H9 (cell line): ENCODE results near the gene SPTBN4. TPM values are rescaled to one million over a fixed set of nuclear protein-coding genes. Genes with fewer than 3 reads are reported as not detected.
"Not testable (repeated sequence)": the region's sequence is repeated elsewhere in the genome, so short reads cannot be mapped to it uniquely, and the experiment has no call there.

Source experiments
- DNase-seq: peaks from one replicate; pipeline ENCODE4 v3.0.0-alpha.2; 2017
- H2AFZ ChIP-seq: one replicate; pipeline ENCODE4 v1.6.1; 2013; ENCODE audit warnings: mild to moderate bottlenecking, low read length, control low read depth, moderate library complexity
- H2AK5ac ChIP-seq: 2 replicates; pipeline ENCODE4 v1.6.1; 2013; ENCODE audit warnings: low read length, control low read depth, mixed read lengths; ENCODE audit not compliant: insufficient read length
- H2BK120ac ChIP-seq: one replicate; pipeline ENCODE4 v1.6.1; 2013; ENCODE audit warnings: low read depth, mild to moderate bottlenecking, low read length, control low read depth, inconsistent platforms; ENCODE audit not compliant: poor library complexity, severe bottlenecking
- H2BK12ac ChIP-seq: 2 replicates; pipeline ENCODE4 v1.6.1; 2013; ENCODE audit warnings: low read length, control low read depth, mixed read lengths, low read depth; ENCODE audit not compliant: insufficient read length
- H2BK15ac ChIP-seq: 2 replicates; pipeline ENCODE4 v1.6.1; 2013; ENCODE audit warnings: low read depth, low read length, control low read depth
- H2BK20ac ChIP-seq: one replicate; pipeline ENCODE4 v1.6.1; 2013; ENCODE audit warnings: low read depth, mild to moderate bottlenecking, low read length, control low read depth, inconsistent platforms; ENCODE audit not compliant: poor library complexity, severe bottlenecking
- H2BK5ac ChIP-seq: 2 replicates; pipeline ENCODE4 v1.6.1; 2013; ENCODE audit warnings: low read length, control low read depth, mixed read lengths; ENCODE audit not compliant: insufficient read length
- H3K14ac ChIP-seq: 2 replicates; pipeline ENCODE4 v1.6.1; 2013; ENCODE audit warnings: low read length, control low read depth; ENCODE audit not compliant: insufficient read depth
- H3K18ac ChIP-seq: 2 replicates; pipeline ENCODE4 v1.6.1; 2013; ENCODE audit warnings: low read depth, mild to moderate bottlenecking, mixed read lengths, low read length, control low read depth; ENCODE audit not compliant: insufficient read length
- H3K23ac ChIP-seq: 2 replicates; pipeline ENCODE4 v1.6.1; 2013; ENCODE audit warnings: low read length, control low read depth, mixed read lengths, low read depth; ENCODE audit not compliant: insufficient read length
- H3K23me2 ChIP-seq: 2 replicates; pipeline ENCODE4 v1.6.1; 2013; ENCODE audit warnings: low read depth, mild to moderate bottlenecking, mixed read lengths, low read length, control low read depth; ENCODE audit not compliant: insufficient read length, poor library complexity, severe bottlenecking
- H3K27ac ChIP-seq: 2 replicates; pipeline ENCODE4 v1.5.1; 2013; ENCODE audit warnings: low read length, control low read depth, mixed read lengths, low read depth; ENCODE audit not compliant: insufficient read length
- H3K27me3 ChIP-seq: 2 replicates; pipeline ENCODE4 v1.6.1; 2013; ENCODE audit warnings: low read length, control low read depth, inconsistent platforms; ENCODE audit not compliant: insufficient read depth
- H3K4ac ChIP-seq: 2 replicates; pipeline ENCODE4 v1.6.1; 2013; ENCODE audit warnings: low read depth, mild to moderate bottlenecking, control low read depth, inconsistent platforms, low read length, moderate library complexity
- H3K4me1 ChIP-seq: 2 replicates; pipeline ENCODE4 v1.6.1; 2013; ENCODE audit warnings: low read length, control low read depth, inconsistent platforms; ENCODE audit not compliant: insufficient read depth
- H3K4me2 ChIP-seq: 2 replicates; pipeline ENCODE4 v1.6.1; 2013; ENCODE audit warnings: low read length, control low read depth, mixed read lengths; ENCODE audit not compliant: insufficient read length, insufficient read depth
- H3K56ac ChIP-seq: 2 replicates; pipeline ENCODE4 v1.6.1; 2013; ENCODE audit warnings: low read depth, mild to moderate bottlenecking, mixed read lengths, low read length, control low read depth; ENCODE audit not compliant: insufficient read length
- H3K79me1 ChIP-seq: 2 replicates; pipeline ENCODE4 v1.6.1; 2013; ENCODE audit warnings: low read depth, mild to moderate bottlenecking, moderate library complexity, low read length, control low read depth, inconsistent platforms; ENCODE audit not compliant: insufficient read depth, poor library complexity, severe bottlenecking
- H3K79me2 ChIP-seq: 2 replicates; pipeline ENCODE4 v1.6.1; 2013; ENCODE audit warnings: low read length, control low read depth, inconsistent platforms; ENCODE audit not compliant: insufficient read depth
- H3K9ac ChIP-seq: 2 replicates; pipeline ENCODE4 v1.6.1; 2013; ENCODE audit warnings: low read length, control low read depth, mixed read lengths; ENCODE audit not compliant: insufficient read length; ENCODE audit errors: extremely low read depth
- H3K9me3 ChIP-seq: one replicate; pipeline ENCODE4 v1.6.1; 2013; ENCODE audit warnings: low read depth, low read length, inconsistent platforms; ENCODE audit not compliant: control insufficient read depth
- H3T11ph ChIP-seq: one replicate; pipeline ENCODE4 v1.6.1; 2013; ENCODE audit warnings: mild to moderate bottlenecking, low read length, control low read depth, inconsistent platforms
- H4K20me1 ChIP-seq: one replicate; pipeline ENCODE4 v1.6.1; 2013; ENCODE audit not compliant: control insufficient read depth, insufficient read length, insufficient read depth
- H4K5ac ChIP-seq: 2 replicates; pipeline ENCODE4 v1.6.1; 2013; ENCODE audit warnings: low read depth, mild to moderate bottlenecking, mixed read lengths, low read length, control low read depth; ENCODE audit not compliant: insufficient read length
- H4K8ac ChIP-seq: replicated peaks from 2 replicates; pipeline ENCODE4 v1.6.1; 2013; ENCODE audit warnings: low read length, control low read depth, mixed read lengths, low read depth; ENCODE audit not compliant: insufficient read length
- H4K91ac ChIP-seq: 2 replicates; pipeline ENCODE4 v1.6.1; 2013; ENCODE audit warnings: low read depth, mild to moderate bottlenecking, moderate library complexity, mixed read lengths, low read length, control low read depth; ENCODE audit not compliant: insufficient read length
- H3K27ac Mint-ChIP-seq, 3 experiments: 2 replicates in 2 of 3; 3 replicates in 1 of 3; pipeline ENCODE4 v1.8.0; 2020 to 2021; ENCODE audit warnings: mixed read lengths in 3 of 3, mild to moderate bottlenecking in 1 of 3, moderate library complexity in 1 of 3
- H3K27me3 Mint-ChIP-seq: 2 replicates; pipeline ENCODE4 v1.8.0; 2021; ENCODE audit warnings: low read depth, mild to moderate bottlenecking, moderate library complexity, mixed read lengths
- H3K36me3 Mint-ChIP-seq, 3 experiments: 2 replicates in 2 of 3; 3 replicates in 1 of 3; pipeline ENCODE4 v1.8.0; 2020 to 2021; ENCODE audit warnings: low read depth in 3 of 3, mixed read lengths in 3 of 3; ENCODE audit not compliant: insufficient read depth in 1 of 3
- H3K4me1 Mint-ChIP-seq, 2 experiments: 2 replicates each; pipeline ENCODE4 v1.8.0; 2020; ENCODE audit warnings: mixed read lengths in 2 of 2
- H3K4me3 Mint-ChIP-seq, 2 experiments: 2 replicates in 1 of 2; 3 replicates in 1 of 2; pipeline ENCODE4 v1.8.0; 2020 to 2021; ENCODE audit warnings: mild to moderate bottlenecking in 2 of 2, mixed read lengths in 2 of 2, moderate library complexity in 1 of 2
- H3K9me3 Mint-ChIP-seq, 2 experiments: 2 replicates in 1 of 2; 3 replicates in 1 of 2; pipeline ENCODE4 v1.8.0; 2020; ENCODE audit warnings: mild to moderate bottlenecking in 2 of 2, mixed read lengths in 2 of 2, moderate library complexity in 1 of 2
- WGBS: extraction: QIAGEN DNeasy Blood & Tissue Kit; methylation state at CpG from one replicate; pipeline ENCODE4 v1.1.7; 2013; ENCODE audit warnings: missing lambda C conversion rate, low lambda C conversion rate, mixed read lengths; ENCODE audit not compliant: insufficient read length; ENCODE audit errors: extremely low coverage; 5-methylcytosine and 5-hydroxymethylcytosine counted together
- total RNA-seq: library from RNA; stranded (reverse); gene quantifications from 2 replicates; pipeline ENCODE4 v1.2.1, GENCODE V29; 2021
- TF ChIP-seq, protein P1 (sequence below): fragments of 200-600 bp; sonication (generic); conservative IDR thresholded peaks from 3 replicates; pipeline ENCODE4 v1.8.0; 2021; ENCODE audit warnings: antibody characterized with exemption, mild to moderate bottlenecking

The SPTBN4 gene
- total RNA-seq, 1 experiment from 2014 or later, result 2.9 TPM

DNA sequence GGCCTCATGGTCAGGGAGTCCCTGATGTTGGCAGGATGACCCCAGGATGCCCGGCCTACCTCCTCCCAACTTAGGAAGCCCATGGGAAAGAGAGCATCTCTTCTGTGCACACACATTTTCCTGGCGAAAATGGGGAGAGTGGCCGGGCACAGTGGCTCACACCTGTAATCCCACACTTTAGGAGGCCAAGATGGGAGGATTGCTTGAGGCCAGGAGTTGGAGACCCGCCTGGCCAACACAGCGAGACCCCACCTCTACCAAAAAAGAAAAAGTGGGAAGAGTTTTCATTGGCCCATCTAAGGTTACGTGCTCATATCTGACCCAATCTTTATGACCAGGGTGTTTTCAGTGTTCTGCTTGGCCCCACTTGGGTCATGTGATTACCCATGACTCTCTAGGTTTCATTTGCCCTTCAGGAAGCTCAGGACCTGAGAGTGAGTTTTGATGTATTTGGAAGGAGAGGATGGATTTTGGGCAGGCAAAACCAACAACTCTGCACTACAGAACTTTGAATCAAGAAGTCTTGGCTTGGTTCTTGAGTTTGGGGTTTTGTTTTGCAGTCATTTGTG lies 76.3 kb downstream of the SPTBN4 start:
- Histone ChIP-seq H3K14ac (no peak overlapping the region), H3K9ac (no peak overlapping the region), H3K18ac (no peak overlapping the region), H4K5ac (no peak overlapping the region), H3K56ac (no peak overlapping the region), H2BK5ac (no peak overlapping the region), H2AFZ (no peak overlapping the region), H4K8ac (no peak overlapping the region), H3K79me1 (no peaks in the 10 kb centered on the region), H2BK20ac (no peak overlapping the region), H3K27ac (no peak overlapping the region), H3K9me3 (no peaks in the 10 kb centered on the region), H2BK120ac (no peak overlapping the region), H3K4me2 (no peak overlapping the region), H3K27me3 (no peaks in the 10 kb centered on the region), H4K91ac (no peak overlapping the region), H3K4me1 (no peaks in the 10 kb centered on the region), H2BK15ac (no peak overlapping the region), H3K23ac (no peak overlapping the region), H2BK12ac (no peak overlapping the region), H3K23me2 (no peaks in the 10 kb centered on the region), H3K4ac (no peak overlapping the region), H3T11ph (no peak overlapping the region), H2AK5ac (no peak overlapping the region), H4K20me1 (no peaks in the 10 kb centered on the region), H3K79me2 (no peaks in the 10 kb centered on the region)
- Mint-ChIP-seq H3K27ac (no peak overlapping the region), H3K9me3 (peaks cover 11 to 13% of the 10 kb centered on the region in 2 experiments; a peak in 4 of 5 replicates), H3K36me3 (peaks cover 0 to 1% (median 0%) of the 10 kb centered on the region in 3 experiments; a peak in 1 of 7 replicates), H3K27me3 (peaks cover 34% of the 10 kb centered on the region), H3K4me3 (no peak overlapping the region), H3K4me1 (no peaks in the 10 kb centered on the region)
- TF ChIP-seq, protein P1, sequence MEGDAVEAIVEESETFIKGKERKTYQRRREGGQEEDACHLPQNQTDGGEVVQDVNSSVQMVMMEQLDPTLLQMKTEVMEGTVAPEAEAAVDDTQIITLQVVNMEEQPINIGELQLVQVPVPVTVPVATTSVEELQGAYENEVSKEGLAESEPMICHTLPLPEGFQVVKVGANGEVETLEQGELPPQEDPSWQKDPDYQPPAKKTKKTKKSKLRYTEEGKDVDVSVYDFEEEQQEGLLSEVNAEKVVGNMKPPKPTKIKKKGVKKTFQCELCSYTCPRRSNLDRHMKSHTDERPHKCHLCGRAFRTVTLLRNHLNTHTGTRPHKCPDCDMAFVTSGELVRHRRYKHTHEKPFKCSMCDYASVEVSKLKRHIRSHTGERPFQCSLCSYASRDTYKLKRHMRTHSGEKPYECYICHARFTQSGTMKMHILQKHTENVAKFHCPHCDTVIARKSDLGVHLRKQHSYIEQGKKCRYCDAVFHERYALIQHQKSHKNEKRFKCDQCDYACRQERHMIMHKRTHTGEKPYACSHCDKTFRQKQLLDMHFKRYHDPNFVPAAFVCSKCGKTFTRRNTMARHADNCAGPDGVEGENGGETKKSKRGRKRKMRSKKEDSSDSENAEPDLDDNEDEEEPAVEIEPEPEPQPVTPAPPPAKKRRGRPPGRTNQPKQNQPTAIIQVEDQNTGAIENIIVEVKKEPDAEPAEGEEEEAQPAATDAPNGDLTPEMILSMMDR, result no peak
- no peak for DNase-seq
- WGBS, result no CpG with 5 or more reads among the region's 6 CpGs

DNA sequence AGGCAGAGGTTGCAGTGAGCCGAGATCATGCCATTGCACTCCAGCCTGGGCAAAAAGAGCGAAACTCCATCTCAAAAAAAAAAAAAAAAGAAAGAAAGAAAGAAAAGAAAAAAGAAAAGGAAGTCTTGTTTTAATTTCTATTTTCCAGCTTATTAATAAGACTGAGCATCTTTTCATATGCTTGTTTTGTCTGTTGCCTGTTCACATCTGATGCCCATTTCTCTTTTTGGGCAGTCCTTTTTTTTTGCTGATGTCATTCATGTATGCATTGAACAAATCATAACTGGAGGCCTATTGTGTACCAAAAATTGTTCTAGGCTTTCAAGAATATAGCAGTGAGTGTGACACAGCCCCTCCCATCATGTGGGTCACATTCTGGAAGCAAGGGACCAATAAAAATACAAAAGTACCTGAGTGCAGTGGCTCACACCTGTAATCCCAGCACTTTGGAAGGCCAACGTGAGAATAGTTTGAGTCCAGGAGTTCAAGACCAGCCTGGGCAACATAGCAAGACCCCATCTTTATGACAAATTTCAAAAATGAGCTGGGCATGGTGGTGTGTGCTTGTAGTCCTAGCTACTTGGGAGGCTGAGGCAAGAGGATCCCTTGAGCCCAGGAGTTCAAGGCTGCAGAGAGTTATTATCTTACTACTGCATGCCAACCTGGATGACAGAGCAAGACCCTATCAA lies 79.5 kb downstream of the SPTBN4 start:
- not testable (repeated sequence) for H2BK15ac ChIP-seq, H2AFZ ChIP-seq, H4K20me1 ChIP-seq, H3K79me1 ChIP-seq, H2AK5ac ChIP-seq, H4K91ac ChIP-seq, H3K27me3 ChIP-seq, H2BK5ac ChIP-seq, H2BK120ac ChIP-seq, DNase-seq, H3K27ac ChIP-seq, H3K4me3 Mint-ChIP-seq, H3K14ac ChIP-seq, H3T11ph ChIP-seq, H3K36me3 Mint-ChIP-seq, H2BK12ac ChIP-seq, H3K4me1 ChIP-seq, H3K27ac Mint-ChIP-seq, H3K56ac ChIP-seq, H3K9me3 ChIP-seq, H3K18ac ChIP-seq, H3K4ac ChIP-seq, H4K5ac ChIP-seq, H2BK20ac ChIP-seq, H3K23me2 ChIP-seq, H4K8ac ChIP-seq, H3K79me2 ChIP-seq, H3K23ac ChIP-seq, H3K4me2 ChIP-seq, H3K9ac ChIP-seq
- Mint-ChIP-seq H3K4me1 (peaks cover 7 to 16% of the 10 kb centered on the region in 2 experiments; a peak in 3 of 4 replicates), H3K9me3 (peaks cover 11 to 13% of the 10 kb centered on the region in 2 experiments; a peak in 4 of 5 replicates), H3K27me3 (peaks cover 55% of the 10 kb centered on the region)
- WGBS, result no CpG with 5 or more reads among the region's 3 CpGs
